Stimulated activated CD4-positive, alpha-beta T cell treated with anti-CD3 and anti-CD28 coated beads, TNF-alpha, amount 100 ng/mL, for 1 hour (primary cell): Measurements from ENCODE around the gene KRTAP5-5.
"Not testable (repeated sequence)": the region's sequence is repeated elsewhere in the genome, so short reads cannot be mapped to it uniquely, and the experiment has no call there.

ENCODE experiments used
- DNase-seq, 3 donors: peaks; one replicate each; pipeline ENCODE4 v3.0.0-alpha.2; 2020; ENCODE audit warnings: low read depth in 3 of 3, low spot score in 1 of 3

Gene KRTAP5-5

DNA sequence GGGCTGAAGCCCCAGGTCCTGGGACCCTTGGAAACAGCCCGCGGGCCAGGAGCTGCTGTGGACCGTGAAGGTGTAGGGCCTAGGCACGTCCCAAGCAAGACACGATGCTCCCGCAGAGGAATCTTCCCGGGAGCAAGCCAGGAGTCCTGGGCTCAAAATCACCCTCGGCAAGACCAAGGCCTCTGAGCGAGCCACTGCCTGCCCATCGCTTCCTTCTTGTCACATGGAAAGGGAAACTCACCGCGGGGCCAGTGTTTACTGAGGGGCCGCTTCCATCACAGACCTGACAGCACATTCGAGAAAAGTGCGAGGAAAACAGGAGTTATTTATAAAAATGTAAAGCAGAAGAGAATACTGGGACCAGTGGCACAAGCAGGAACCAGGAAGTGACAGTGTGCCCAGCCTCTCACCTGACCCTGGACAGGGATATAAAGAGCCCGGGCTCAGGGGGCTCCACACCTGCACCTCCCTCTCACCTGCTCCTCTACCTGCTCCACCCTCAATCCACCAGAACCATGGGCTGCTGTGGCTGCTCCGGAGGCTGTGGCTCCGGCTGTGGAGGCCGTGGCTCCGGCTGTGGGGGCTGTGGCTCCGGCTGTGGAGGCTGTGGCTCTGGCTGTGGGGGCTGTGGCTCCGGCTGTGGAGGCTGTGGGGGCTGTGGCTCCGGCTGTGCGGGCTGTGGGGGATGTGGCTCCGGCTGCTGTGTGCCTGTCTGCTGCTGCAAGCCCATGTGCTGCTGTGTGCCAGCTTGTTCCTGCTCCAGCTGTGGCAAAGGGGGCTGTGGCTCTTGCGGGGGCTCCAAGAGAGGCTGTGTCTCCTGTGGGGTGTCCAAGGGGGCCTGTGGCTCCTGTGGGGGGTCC lies at the start of gene KRTAP5-5:
TSS of gene KRTAP5-5 (plus strand) at position 450 of the 860 bp plus-strand sequence. CDS start at position 516, 66 bp downstream.
- DNase-seq = no peak

DNA sequence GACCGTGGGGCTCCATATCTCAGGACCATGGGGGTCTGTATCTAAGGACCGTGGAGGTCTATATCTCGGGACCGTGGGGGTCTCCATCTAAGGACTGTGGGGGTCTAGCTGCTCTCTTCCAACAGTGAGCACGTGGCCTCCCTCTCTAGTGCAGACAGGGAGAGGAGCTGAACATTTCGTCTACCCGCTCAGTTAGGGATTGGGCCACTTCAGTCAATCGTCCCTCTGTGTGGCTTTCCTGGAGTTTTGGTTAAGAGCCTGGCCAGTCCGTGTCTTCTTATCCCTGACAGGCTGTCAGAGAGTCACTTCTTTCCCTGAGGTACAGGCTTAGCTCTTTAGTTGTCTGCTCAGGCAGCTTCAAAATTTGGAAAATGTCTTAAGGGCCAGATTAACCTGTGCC lies 47.6 kb upstream of the KRTAP5-5 start:
- no peak for DNase-seq

DNA sequence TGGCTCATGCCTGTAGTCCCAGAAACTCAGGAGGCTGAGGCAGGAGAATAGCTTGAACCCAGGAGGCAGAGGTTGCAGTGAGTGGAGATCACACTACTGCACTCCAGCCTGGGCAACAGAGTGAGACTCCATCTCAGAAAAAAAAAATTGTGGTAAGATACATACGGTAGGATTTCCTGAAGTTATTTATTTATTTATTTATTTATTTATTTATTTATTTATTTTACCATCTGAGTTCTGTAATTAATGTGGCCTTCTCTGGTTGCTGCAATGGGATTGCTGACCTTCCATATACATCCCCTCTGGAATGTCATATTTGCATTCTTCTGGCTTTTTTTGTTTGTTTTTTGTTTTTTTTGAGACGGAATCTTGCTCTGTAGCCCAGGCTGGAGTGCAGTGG lies 46.7 kb upstream of the KRTAP5-5 start:
- not testable (repeated sequence) for DNase-seq

- not testable (repeated sequence) for DNase-seq
These were observed 44.8 kb upstream of the KRTAP5-5 start, which contains the start of gene KRTAP5-1 for GRCh38 chr11:1584661-1585370. Gene KRTAP5-1, minus strand, starts transcription at chr11:1585283. Its CDS starts 34 bp downstream, at chr11:1585249.

- no peak for DNase-seq
These were observed 42.9 kb upstream of the KRTAP5-5 start for GRCh38 chr11:1586699-1587098.

DNA sequence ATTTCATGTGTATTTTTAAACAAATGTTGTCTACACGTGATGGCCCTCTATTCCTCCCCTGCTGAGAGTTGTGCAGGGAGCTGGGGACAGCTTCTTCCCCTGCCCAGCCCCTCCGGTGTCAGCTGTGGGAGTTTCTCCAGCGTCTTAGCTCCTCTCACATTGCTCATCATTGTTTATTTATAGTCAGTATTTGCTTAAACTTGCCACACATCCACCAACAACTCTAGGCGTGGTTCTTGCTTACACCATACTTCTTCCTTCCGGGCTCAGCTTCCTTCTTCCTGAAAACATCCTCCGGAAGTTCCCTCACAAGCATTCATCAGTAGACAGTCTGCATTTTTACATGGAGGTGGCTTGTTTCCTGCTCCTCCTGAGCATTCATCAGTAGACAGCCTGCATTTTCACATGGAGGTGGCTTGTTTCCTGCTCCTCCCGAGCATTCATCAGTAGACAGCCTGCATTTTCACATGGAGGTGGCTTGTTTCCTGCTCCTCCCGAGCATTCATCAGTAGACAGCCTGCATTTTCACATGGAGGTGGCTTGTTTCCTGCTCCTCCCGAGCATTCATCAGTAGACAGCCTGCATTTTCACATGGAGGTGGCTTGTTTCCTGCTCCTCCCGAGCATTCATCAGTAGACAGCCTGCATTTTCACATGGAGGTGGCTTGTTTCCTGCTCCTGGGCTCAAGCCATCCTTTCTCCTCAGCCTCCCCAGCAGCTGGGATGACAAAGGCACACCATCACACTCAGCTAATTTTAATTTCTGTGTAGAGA lies 40.2 kb upstream of the KRTAP5-5 start:
- DNase-seq = not testable (repeated sequence)

GRCh38 chr11:1589996-1590395 lies 39.6 kb upstream of the KRTAP5-5 start:
- DNase-seq = no peak

GRCh38 chr11:1592628-1593027 lies 36.9 kb upstream of the KRTAP5-5 start:
- no peak for DNase-seq

DNA sequence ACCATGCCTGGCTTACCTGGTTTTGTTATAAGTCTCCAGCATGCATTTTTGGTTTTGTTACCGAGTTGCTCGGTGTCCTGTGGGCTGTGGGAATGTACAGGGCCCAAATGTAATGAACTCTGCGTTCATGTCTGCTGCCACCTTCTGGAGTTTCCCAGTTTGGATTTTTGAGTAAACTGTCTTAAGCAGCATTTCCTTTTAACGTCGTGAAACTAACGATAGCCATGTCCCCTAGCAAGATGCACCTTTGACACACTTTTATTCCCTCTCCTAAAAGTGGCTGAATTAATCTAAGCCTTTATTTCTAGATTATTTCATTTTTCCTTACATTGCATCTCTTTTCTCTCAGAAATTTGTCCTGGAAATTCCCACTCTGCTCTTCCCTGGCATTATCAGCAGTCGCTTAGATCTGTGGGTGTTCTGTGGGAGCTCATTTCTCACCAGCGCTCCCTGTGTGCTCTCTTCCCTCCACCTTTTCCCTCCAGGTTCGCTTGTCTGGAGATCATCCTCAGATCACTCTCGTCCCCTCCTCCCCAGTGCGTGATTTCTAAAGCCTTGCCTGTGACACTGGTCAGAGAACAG lies 33.5 kb upstream of the KRTAP5-5 start:
- DNase-seq = not testable (repeated sequence)

DNA sequence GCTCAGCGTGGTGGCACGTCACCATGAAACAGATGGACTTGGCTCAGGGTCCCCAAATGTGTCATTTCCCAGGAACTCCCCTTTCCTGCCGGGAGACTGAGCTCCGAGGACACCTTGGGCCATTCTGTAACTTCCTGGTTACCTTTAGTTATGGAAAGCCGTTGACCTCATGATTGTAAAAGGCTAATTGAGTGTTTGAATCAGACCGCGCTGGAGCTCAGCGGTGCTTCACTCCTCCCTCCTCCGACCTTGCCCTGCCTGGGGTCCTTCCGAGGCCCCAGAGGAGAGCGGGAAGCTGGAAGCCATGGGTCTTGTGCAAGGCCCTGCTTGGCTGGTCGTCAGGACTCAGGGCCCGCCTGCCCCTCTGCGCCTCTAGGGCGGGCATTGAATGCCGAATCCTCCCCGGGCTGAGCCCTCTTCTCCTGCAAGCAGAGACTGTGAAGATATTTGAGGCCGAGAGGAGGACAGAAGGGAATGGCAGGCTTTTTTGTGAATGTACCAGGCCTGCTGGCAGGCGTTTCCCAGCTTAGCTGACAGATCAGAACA lies 32.9 kb upstream of the KRTAP5-5 start:
- not testable (repeated sequence) for DNase-seq

- no peak for DNase-seq
These were observed 32.1 kb upstream of the KRTAP5-5 start for GRCh38 chr11:1597331-1597993.

DNA sequence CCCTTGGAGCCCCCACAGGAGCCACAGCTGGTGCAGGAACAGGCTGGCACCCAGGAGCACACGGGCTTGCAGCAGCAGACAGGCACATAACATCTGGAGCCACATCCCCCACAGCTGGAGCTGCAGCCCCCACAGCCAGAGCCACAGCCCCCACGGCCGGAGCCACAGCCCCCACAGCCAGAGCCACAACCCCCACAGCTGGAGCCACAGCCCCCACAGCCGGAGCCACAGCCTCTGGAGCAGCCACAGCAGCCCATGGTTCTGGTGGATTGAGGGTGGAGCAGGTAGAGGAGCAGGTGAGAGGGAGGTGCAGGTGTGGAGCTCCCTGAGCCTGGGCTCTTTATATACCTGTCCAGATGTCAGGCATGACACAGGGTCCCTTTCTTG lies 31.6 kb upstream of the KRTAP5-5 start, which contains the start of gene KRTAP5-2:
TSS of gene KRTAP5-2 (minus strand) at position 301 of the 387 bp plus-strand sequence. CDS start at position 257, 44 bp downstream.
- DNase-seq = no peak

DNA sequence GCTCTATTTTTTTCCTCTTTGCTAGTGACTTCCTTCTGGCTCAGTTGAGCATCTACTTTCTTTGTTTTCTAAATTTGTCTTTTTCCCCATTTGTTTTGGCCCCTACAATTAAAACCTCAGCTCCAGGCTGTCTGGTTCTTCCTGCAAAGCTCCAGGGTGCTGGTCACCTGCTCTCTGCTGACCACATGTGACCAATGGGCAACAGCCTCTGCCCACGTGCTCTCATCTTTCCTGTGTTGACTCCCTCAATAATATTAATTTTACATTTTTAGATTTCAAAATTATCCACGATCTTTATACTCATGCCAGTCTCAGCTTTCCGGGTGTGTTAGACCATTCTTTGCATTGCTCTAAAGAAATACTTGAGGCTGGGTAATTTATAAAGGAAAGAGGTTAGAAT lies 31.2 kb upstream of the KRTAP5-5 start:
- DNase-seq = not testable (repeated sequence)

DNA sequence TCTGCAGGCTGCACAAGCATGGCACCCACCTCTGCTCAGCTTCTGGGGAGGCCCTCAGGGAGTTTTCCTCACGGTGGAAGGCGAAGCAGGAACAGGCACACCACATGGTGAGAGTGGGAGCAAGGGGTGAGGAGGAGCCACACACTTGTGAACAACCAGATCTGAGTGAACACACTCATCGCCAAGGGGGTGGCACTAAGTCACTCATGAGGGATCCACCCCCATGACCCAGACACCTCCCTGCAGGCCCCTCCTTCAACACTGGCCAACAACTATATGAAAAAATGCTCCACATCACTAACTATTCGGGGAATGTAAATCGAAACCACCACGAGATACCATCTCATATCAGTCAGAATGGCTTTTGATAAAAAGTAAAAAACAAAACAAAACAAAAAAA lies 30.8 kb upstream of the KRTAP5-5 start:
- DNase-seq = no peak

- no peak for DNase-seq
These were observed 28.9 kb upstream of the KRTAP5-5 start for GRCh38 chr11:1600626-1601025.

DNA sequence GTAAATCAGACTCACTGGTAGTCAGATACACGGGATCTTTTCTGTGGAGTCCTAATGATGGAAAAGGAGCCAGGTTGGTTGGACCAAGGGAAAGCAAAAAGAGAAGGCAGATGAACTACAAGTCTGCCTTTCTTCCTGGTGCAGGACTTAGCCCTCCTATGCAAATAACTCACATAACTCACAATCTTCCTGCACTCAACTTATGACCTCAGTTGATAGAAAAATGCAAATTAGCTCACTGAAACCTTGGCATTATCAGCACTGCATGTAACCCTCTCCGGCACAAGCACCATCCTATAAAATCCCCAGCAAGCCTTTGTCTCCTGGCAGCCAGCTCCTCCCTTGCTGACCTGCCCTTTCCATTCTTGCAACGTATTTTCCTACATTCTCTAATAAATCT lies 27.9 kb upstream of the KRTAP5-5 start:
- DNase-seq = not testable (repeated sequence)

DNA sequence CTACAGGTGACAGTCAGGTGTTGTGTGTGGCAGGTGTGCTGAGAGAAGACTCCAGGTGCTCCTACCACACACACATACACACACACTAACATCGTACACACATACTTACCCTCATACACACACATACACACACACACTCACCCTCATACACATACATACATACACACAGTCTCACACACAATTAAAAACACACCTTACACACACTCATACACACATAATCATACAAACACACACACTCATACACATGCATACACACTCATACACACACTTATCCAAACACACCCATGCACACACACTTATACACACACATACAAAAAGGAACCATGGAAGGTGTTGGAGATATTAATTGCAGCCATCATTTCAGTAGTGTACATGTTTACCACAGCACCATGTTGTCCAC lies 25.9 kb upstream of the KRTAP5-5 start:
- DNase-seq = no peak

DNA sequence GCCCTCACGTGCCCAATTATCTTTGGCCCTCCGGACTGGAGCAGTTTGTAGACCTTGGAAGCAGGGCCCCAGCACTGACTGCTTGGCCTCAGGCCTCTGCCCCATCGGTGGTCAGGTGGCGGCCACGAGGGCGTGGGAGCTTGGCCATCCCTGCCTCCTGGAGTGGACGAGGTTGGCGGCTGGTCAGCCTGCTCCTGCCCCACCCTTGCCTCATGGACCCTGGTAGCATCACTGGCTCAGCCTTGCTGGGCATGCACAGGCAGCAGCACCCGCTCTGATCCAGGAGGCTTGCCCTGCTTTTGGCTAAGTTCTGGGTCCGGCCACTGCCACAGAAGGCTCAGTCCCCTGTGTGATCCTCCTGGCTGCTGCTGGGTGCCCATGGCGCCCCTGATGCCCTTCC lies 25.4 kb upstream of the KRTAP5-5 start:
- DNase-seq = no peak

GRCh38 chr11:1604711-1605110 lies 24.9 kb upstream of the KRTAP5-5 start:
- no peak for DNase-seq

GRCh38 chr11:1605923-1606322 lies 23.7 kb upstream of the KRTAP5-5 start:
- not testable (repeated sequence) for DNase-seq
